SK-N-MC (cell line): ENCODE measurements around the gene YEATS4.

ENCODE experiments used
- DNase-seq: peaks from one replicate; pipeline ENCODE4 v3.0.0-alpha.2; 2011; ENCODE audit warnings: low read depth, low spot score
- H3K27ac ChIP-seq: fragments of 200-600 bp; sonication (generic); 2 replicates; pipeline ENCODE4 v1.5.1; 2016; ENCODE audit warnings: mixed run types
- H3K36me3 ChIP-seq: fragments of 200-600 bp; sonication (generic); 2 replicates; pipeline ENCODE4 v1.6.1; 2017; ENCODE audit warnings: antibody characterized with exemption, low read length, mixed read lengths; ENCODE audit not compliant: insufficient read depth
- H3K4me3 ChIP-seq: fragments of 200-600 bp; sonication (generic); 2 replicates; pipeline ENCODE4 v1.5.1; 2016
- H3K9ac ChIP-seq: fragments of 200-600 bp; sonication (generic); 2 replicates; pipeline ENCODE4 v1.8.0; 2017; ENCODE audit warnings: mixed run types, mixed read lengths; ENCODE audit not compliant: insufficient read length
- H3K9me3 ChIP-seq: fragments of 200-600 bp; sonication (generic); 2 replicates; pipeline ENCODE4 v1.6.1; 2017; ENCODE audit warnings: low read depth, mild to moderate bottlenecking, antibody characterized with exemption, low read length, moderate library complexity, mixed read lengths
- EZH2 ChIP-seq: fragments of 200-600 bp; sonication (generic); IDR thresholded peaks from one replicate; pipeline ENCODE4 v1.6.1; 2017; ENCODE audit warnings: antibody characterized with exemption
- FOXP2 ChIP-seq: optimal IDR thresholded peaks from 2 replicates; pipeline ENCODE3; 2011; ENCODE audit warnings: mild to moderate bottlenecking, moderate library complexity; ENCODE audit not compliant: insufficient read depth; ENCODE audit errors: extremely low read length, control extremely low read depth
- POLR2AphosphoS5 ChIP-seq: IDR thresholded peaks from 2 replicates; pipeline ENCODE4 v1.6.1; 2012; ENCODE audit warnings: mild to moderate bottlenecking, low read depth, low read length, borderline replicate concordance

YEATS4 gene

DNA sequence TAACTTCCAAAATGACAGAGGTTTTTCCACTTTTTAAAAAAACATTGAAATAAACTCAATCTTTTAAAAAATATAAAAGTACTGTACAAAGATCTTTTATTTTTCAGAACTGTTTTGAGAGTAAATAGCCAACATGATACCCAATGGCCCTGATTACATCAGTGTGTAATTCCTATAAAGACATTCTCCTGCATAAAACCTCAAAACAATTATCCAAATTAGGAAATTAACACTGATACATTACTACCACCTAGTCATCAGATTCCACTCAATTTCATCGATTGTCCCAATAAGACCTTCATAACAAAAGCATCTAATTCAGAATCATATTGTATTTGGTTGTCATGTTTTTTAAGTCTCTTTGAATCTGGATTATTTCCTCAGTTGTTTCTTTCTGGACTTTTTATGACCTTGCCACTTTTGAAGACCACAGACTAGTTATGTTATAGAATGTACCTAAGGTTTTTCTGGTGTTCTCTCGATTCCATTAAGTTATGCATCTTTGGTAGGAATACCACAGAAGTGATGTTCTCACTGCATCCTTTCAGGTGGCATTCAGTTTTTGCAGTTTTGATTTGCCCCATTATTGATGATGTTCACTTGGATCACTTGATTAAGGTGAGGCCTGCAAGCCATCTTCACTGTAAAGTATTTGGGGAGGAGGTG is 4.0 kb upstream of the YEATS4 start:
- no peak overlapping the region for H3K4me3 ChIP-seq
- TF ChIP-seq POLR2AphosphoS5, result no peak
- TF ChIP-seq EZH2, result no peak
- no peak for TF ChIP-seq FOXP2

GRCh38 chr12:69360348-69360672 is 767 bp downstream of the YEATS4 start:
- Histone ChIP-seq H3K27ac (peak overlapping the region; percentile 93), H3K36me3 (peaks cover 29% of the 10 kb centered on the region), H3K4me3 (peak overlapping the region; percentile 88), H3K9ac (peak overlapping the region; percentile 97), H3K9me3 (no peaks in the 10 kb centered on the region)
- TF ChIP-seq EZH2 (no peak), POLR2AphosphoS5 (no peak), FOXP2 (no peak)
- DNase-seq, result no peak

More for the DNA sequence above, 4.0 kb upstream of the YEATS4 start:
- no peak overlapping the region for H3K9ac ChIP-seq
- no peaks in the 10 kb centered on the region for H3K9me3 ChIP-seq
- DNase-seq, result no peak
- no peaks in the 10 kb centered on the region for H3K36me3 ChIP-seq
- no peak overlapping the region for H3K27ac ChIP-seq

- TF ChIP-seq FOXP2, result no peak
- no peak for TF ChIP-seq EZH2
- TF ChIP-seq POLR2AphosphoS5, result no peak
- H3K9ac ChIP-seq, result no peak overlapping the region
- H3K9me3 ChIP-seq, result no peaks in the 10 kb centered on the region
- DNase-seq, result no peak
- H3K4me3 ChIP-seq, result no peak overlapping the region
- H3K27ac ChIP-seq, result no peak overlapping the region
- H3K36me3 ChIP-seq, result peaks cover 86% of the 10 kb centered on the region
These were observed 7.3 kb downstream of the YEATS4 start for GRCh38 chr12:69366796-69367195.

DNA sequence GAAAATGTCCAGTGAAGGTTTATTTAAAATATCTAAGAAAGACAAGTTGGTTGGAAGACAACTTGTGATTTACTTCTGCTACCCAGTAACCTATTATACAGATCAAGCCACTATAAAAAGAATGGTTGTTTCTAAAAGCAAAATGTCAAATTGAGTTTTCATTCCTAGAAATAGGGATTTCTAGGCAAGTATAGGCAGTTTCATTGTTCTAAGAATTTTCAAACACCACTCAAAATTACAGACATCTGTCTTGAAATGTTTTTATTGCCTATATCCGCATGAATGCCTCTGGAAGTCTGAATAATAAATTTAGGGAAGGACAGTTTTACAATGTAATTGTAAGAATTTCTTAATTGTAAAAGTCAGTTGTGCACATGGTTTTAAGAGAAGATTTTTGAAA is 8.6 kb downstream of the YEATS4 start:
- H3K9me3 ChIP-seq, result 0 out of 2 replicates have a peak, but pooled peaks cover 3% of the 10 kb centered on the region
- no peak overlapping the region for H3K4me3 ChIP-seq
- no peak for TF ChIP-seq EZH2
- H3K36me3 ChIP-seq, result peaks cover 87% of the 10 kb centered on the region
- no peak for DNase-seq
- H3K9ac ChIP-seq, result no peak overlapping the region
- H3K27ac ChIP-seq, result 0 out of 2 replicates have a peak overlapping the region, but pooled peaks have one; percentile 12

DNA sequence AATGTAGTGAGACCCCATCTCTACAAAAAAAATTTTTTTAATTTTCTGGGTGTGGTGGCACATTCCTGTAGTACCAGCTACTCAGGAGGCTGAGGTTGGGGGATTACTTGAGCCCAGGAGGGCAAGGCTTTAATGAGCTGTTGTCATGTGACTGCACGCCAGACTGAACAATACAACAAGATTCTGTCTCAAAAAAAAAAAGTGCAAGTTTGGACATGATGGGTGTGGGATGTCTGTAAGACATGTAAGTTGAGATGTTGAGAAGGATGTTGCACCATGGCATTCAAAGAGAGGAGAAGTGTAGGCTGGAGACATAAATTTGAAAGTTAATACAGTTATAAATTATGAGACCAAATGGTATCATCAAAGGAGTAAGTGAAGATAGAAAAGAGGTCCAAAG is 23.5 kb downstream of the YEATS4 start:
- Histone ChIP-seq H3K4me3 (no peak overlapping the region), H3K9me3 (no peaks in the 10 kb centered on the region), H3K27ac (no peak overlapping the region), H3K9ac (no peak overlapping the region), H3K36me3 (peaks cover 29% of the 10 kb centered on the region)
- TF ChIP-seq POLR2AphosphoS5 (no peak), EZH2 (no peak), FOXP2 (no peak)
- no peak for DNase-seq

DNA sequence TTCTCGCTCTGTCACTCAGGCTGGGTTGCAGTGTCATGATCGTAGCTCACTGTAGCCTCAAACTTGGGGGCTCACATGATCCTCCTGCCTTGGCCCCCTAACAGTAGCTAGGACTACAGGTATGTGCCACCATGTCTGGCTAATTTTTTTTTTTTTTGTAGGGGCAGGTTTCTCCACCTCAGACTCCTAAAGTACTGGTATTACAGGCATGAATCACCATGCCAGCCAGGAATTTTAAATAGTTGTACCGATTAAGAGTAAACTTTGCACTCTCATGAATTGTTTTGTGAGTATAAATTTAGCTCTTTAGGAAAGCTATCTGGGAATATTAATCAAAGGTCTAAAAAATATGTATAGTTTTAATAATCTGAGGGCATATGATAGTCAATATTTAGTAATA is 25.5 kb downstream of the YEATS4 start:
- no peak overlapping the region for H3K4me3 ChIP-seq
- peaks cover 18% of the 10 kb centered on the region for H3K36me3 ChIP-seq
- DNase-seq, result no peak
- no peak overlapping the region for H3K9ac ChIP-seq
- TF ChIP-seq EZH2, result no peak
- TF ChIP-seq POLR2AphosphoS5, result no peak
- no peak for TF ChIP-seq FOXP2
- H3K9me3 ChIP-seq, result no peaks in the 10 kb centered on the region
- H3K27ac ChIP-seq, result peak overlapping the region; percentile 29

DNA sequence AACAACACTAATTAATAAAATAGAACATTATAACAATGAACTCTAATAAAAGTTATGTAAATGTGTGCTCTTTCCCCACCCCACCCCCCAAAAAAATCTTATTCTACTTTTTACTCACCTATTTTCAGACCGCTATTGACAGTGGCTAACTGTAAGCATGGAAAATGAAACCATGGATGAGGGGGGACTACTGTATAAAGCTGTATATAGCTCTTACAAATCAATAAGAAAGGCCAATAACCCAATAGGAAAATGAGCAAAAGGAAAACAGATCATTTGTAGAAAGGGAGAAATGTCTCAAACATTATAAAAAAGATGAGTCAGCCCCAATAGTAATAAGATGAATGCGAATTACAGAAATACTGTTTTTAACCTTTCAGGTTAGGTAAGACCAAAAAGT is 27.4 kb downstream of the YEATS4 start:
- no peaks in the 10 kb centered on the region for H3K9me3 ChIP-seq
- no peak overlapping the region for H3K9ac ChIP-seq
- H3K36me3 ChIP-seq, result peaks cover 32% of the 10 kb centered on the region
- no peak for DNase-seq
- TF ChIP-seq POLR2AphosphoS5, result no peak
- TF ChIP-seq EZH2, result no peak
- no peak for TF ChIP-seq FOXP2
- H3K4me3 ChIP-seq, result no peak overlapping the region
- H3K27ac ChIP-seq, result peak overlapping the region; percentile 64

- no peak overlapping the region for H3K4me3 ChIP-seq
- H3K36me3 ChIP-seq, result peaks cover 41% of the 10 kb centered on the region
- DNase-seq, result peak; percentile 73
- 0 out of 2 replicates have a peak overlapping the region, but pooled peaks have one; percentile 3 for H3K27ac ChIP-seq
- no peak overlapping the region for H3K9ac ChIP-seq
- TF ChIP-seq POLR2AphosphoS5, result no peak
- TF ChIP-seq FOXP2, result no peak
- no peak for TF ChIP-seq EZH2
- H3K9me3 ChIP-seq, result no peaks in the 10 kb centered on the region
These were observed 28.8 kb downstream of the YEATS4 start for GRCh38 chr12:69388371-69388770.

DNA sequence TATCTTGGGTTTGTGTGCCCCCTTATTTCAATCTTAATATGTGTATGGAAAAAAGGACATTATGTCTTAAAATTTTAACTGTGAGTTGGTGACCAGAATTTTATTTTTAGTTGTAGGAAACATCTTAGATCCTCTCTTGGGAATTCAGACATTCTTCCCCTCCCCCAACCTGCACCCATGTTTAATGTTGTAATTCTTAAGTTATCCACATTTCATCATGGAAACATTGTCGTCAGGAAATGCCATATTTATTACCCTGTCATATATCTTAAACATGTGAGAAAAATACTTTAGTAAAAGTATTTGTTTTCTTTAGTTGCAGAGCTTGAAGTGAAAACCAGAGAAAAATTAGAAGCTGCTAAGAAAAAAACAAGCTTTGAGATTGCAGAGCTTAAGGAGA is 30.3 kb downstream of the YEATS4 start:
- Histone ChIP-seq H3K9ac (peak overlapping the region; percentile 50), H3K27ac (peak overlapping the region; percentile 93), H3K36me3 (peaks cover 53% of the 10 kb centered on the region), H3K4me3 (peak overlapping the region; percentile 40), H3K9me3 (no peaks in the 10 kb centered on the region)
- DNase-seq, result peak; percentile 62
- TF ChIP-seq FOXP2 (no peak), POLR2AphosphoS5 (no peak), EZH2 (no peak)

- no peak overlapping the region for H3K4me3 ChIP-seq
- no peak for TF ChIP-seq EZH2
- no peak for TF ChIP-seq POLR2AphosphoS5
- no peak for TF ChIP-seq FOXP2
- no peak overlapping the region for H3K27ac ChIP-seq
- no peaks in the 10 kb centered on the region for H3K9me3 ChIP-seq
- H3K9ac ChIP-seq, result no peak overlapping the region
- DNase-seq, result no peak
- H3K36me3 ChIP-seq, result peaks cover 65% of the 10 kb centered on the region
These were observed 32.8 kb downstream of the YEATS4 start for GRCh38 chr12:69392179-69392928.
